Measurements from ENCODE around the gene SPECC1L.

GRCh38 chr22:24420072-24420976 lies 149.7 kb downstream of the SPECC1L start:
- TF ChIP-seq EZH2 (IDR thresholded peaks at IDR 0.05; ENCODE audit: insufficient read depth, poor library complexity, severe bottlenecking) (no peak), EZH2phosphoT487 (IDR thresholded peaks at IDR 0.05; ENCODE audit: insufficient read depth, low read depth) (no peak)

Data from GM23248 (cell line).